ENCODE measurements around the gene IER5L.
A peak's percentile ranks its signal among the peaks of the same experiment; 100 is the strongest.

The IER5L gene

GRCh38 chr9:129177791-129178567, at the start of gene IER5L:
IER5L (minus strand) TSS chr9:129178261; CDS start chr9:129178052, 209 bp downstream.
- TF ChIP-seq CTCF (IDR thresholded peaks at IDR 0.05; ENCODE audit: insufficient read depth, missing control alignments): no peak
- peak; percentile 100 for DNase-seq (ENCODE audit: insufficient read length, low spot score)

GRCh38 chr9:129227843-129228189, 49.8 kb upstream of the IER5L start:
- FAIRE-seq: no peak
- no peak for DNase-seq (ENCODE audit: insufficient read length, low spot score)

More at GRCh38 chr9:129177791-129178567, at the start of gene IER5L:
- no peak for FAIRE-seq

GRCh38 chr9:129225815-129226214, 47.8 kb upstream of the IER5L start:
- TF ChIP-seq CTCF (IDR thresholded peaks at IDR 0.05; ENCODE audit: insufficient read depth, missing control alignments): no peak
- FAIRE-seq: no peak
- DNase-seq (ENCODE audit: insufficient read length, low spot score): no peak

More at GRCh38 chr9:129227843-129228189, 49.8 kb upstream of the IER5L start:
- TF ChIP-seq CTCF (IDR thresholded peaks at IDR 0.05; ENCODE audit: insufficient read depth, missing control alignments): no peak

GRCh38 chr9:129225490-129225778, 47.4 kb upstream of the IER5L start:
- FAIRE-seq (no peak), DNase-seq (ENCODE audit: insufficient read length, low spot score) (no peak)
- TF ChIP-seq CTCF (IDR thresholded peaks at IDR 0.05; ENCODE audit: insufficient read depth, missing control alignments): no peak

GRCh38 chr9:129224618-129225489, 46.8 kb upstream of the IER5L start:
- TF ChIP-seq CTCF (IDR thresholded peaks at IDR 0.05; ENCODE audit: insufficient read depth, missing control alignments): no peak
- no peak for DNase-seq (ENCODE audit: insufficient read length, low spot score)
- FAIRE-seq: no peak

DNA sequence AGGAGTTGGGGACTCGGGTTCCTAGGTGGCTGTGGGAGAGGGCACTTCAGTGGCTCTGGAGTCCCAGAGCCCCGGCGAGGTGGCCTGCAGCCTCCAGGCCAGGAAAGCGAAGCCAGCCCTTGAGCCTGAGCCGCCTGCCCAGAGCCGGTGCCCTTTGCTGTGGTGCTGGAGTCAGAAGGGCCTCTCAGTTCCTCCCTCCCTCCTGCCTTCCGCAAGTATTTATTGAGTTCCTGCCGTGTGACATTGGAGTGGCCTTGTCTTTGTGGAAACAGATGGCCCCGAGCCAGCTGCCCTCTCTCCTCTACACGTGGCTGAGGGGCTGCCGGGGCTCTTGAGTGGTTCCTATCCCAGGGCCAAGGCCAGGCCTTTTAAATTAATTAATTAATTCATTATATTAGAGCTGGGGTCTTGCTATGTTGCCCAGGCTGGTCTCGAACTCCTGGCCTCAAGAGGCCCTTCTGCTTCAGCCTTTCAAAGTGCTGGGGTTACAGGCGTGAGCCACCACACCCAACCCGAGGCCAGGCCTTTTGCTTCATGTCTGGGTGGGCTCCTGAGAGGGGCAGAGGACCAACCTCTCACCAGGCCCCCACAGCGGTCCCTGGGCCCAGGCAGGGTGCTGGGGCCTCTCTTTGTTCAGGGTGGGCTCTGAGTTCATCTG, 45.6 kb upstream of the IER5L start:
- DNase-seq (ENCODE audit: insufficient read length, low spot score) (no peak), FAIRE-seq (no peak)
- no peak for TF ChIP-seq CTCF (IDR thresholded peaks at IDR 0.05; ENCODE audit: insufficient read depth, missing control alignments)
